SK-N-SH (cell line): ENCODE results near the gene APOL2. TPM values are rescaled to one million over a fixed set of nuclear protein-coding genes. Genes with fewer than 3 reads are reported as not detected.
A peak's percentile ranks its signal among the peaks of the same experiment; 100 is the strongest.

Experiments used
- CTCF ChIA-PET: fragments of 300-600, 350-600 bp; formaldehyde crosslinking; extraction: SDS; loops from one replicate; lab custom pipeline; 2021; lab: Yijun Ruan, JAX
- POLR2A ChIA-PET: fragments of 350-600 bp; sonication (Branson Sonifier 250); formaldehyde crosslinking; extraction: SDS; loops from one replicate; lab custom pipeline; 2020; ENCODE audit warnings: antibody characterized with exemption, inconsistent platforms; lab: Yijun Ruan, JAX
- DNase-seq: peaks from one replicate; pipeline ENCODE4 v3.0.0; 2012
- H2AFZ ChIP-seq: fragments of 200-600 bp; sonication (generic); 2 replicates; pipeline ENCODE4 v1.8.1; 2016; ENCODE audit warnings: antibody characterized with exemption, mild to moderate bottlenecking, low read depth
- H3F3A ChIP-seq: fragments of 200-600 bp; sonication (generic); replicated peaks from 2 replicates; pipeline ENCODE3; 2016; ENCODE audit warnings: antibody characterized with exemption, mild to moderate bottlenecking; ENCODE audit not compliant: insufficient read depth
- H3K27ac ChIP-seq, 2 experiments: fragments of 200-500 bp in 1 of 2; fragments of 200-600 bp in 1 of 2; sonication (Bioruptor generic) in 1 of 2; sonication (generic), shearing (Covaris generic) in 1 of 2; 2 replicates each; pipeline versions ENCODE4 v1.5.1 to v1.6.1; 2014 to 2016; ENCODE audit warnings: low read depth in 2 of 2, inconsistent platforms in 1 of 2, low read length in 1 of 2, mild to moderate bottlenecking in 1 of 2, mixed read lengths in 1 of 2
- H3K27me3 ChIP-seq: fragments of 200-600 bp; sonication (generic), shearing (Covaris generic); 2 replicates; pipeline ENCODE4 v1.6.1; 2016; ENCODE audit warnings: mixed run types; ENCODE audit not compliant: insufficient read depth
- H3K36me3 ChIP-seq, 2 experiments: fragments of 200-500 bp in 1 of 2; fragments of 200-600 bp in 1 of 2; sonication (Bioruptor generic) in 1 of 2; sonication (generic) in 1 of 2; replicated peaks in 1 of 2; 2 replicates each; pipeline versions ENCODE3 to v1.5.1; 2014 to 2016; ENCODE audit warnings: low read length in 1 of 2, mild to moderate bottlenecking in 1 of 2; ENCODE audit not compliant: insufficient read depth in 2 of 2, control insufficient read depth in 1 of 2
- H3K4me1 ChIP-seq, 2 experiments: fragments of 200-500 bp in 1 of 2; fragments of 200-600 bp in 1 of 2; sonication (Bioruptor generic) in 1 of 2; sonication (generic), shearing (Covaris generic) in 1 of 2; 2 replicates each; pipeline versions ENCODE4 v1.5.1 to v1.6.1; 2014 to 2016; ENCODE audit warnings: low read depth in 1 of 2, low read length in 1 of 2, mixed run types in 1 of 2; ENCODE audit not compliant: insufficient read depth in 2 of 2, control insufficient read depth in 1 of 2
- H3K4me2 ChIP-seq: fragments of 200-600 bp; sonication (generic), shearing (Covaris generic); 2 replicates; pipeline ENCODE4 v1.6.1; 2017; ENCODE audit warnings: mixed run types
- H3K4me3 ChIP-seq, 2 experiments: fragments of 200-500 bp in 1 of 2; fragments of 200-600 bp in 1 of 2; sonication (Bioruptor generic) in 1 of 2; sonication (generic), shearing (Covaris generic) in 1 of 2; 2 replicates each; pipeline versions ENCODE4 v1.5.1 to v1.8.1; 2014 to 2016; ENCODE audit warnings: low read depth in 2 of 2, inconsistent platforms in 1 of 2, low read length in 1 of 2, mild to moderate bottlenecking in 1 of 2, mixed read lengths in 1 of 2, moderate library complexity in 1 of 2
- H3K79me2 ChIP-seq: fragments of 200-600 bp; sonication (generic); 2 replicates; pipeline ENCODE4 v1.8.1; 2017; ENCODE audit warnings: mild to moderate bottlenecking; ENCODE audit not compliant: insufficient read depth
- H3K9ac ChIP-seq: fragments of 200-600 bp; sonication (generic); 2 replicates; pipeline ENCODE4 v1.6.1; 2017; ENCODE audit warnings: mixed run types
- H3K9me2 ChIP-seq: fragments of 200-600 bp; sonication (generic); 2 replicates; pipeline ENCODE4 v1.6.1; 2017; ENCODE audit warnings: mixed run types
- H3K9me3 ChIP-seq: fragments of 200-600 bp; sonication (generic); 2 replicates; pipeline ENCODE4 v1.6.1; 2017; ENCODE audit warnings: mixed run types, mild to moderate bottlenecking, moderate library complexity
- H4K20me1 ChIP-seq: fragments of 200-600 bp; sonication (generic); 2 replicates; pipeline ENCODE4 v1.6.1; 2017; ENCODE audit warnings: mild to moderate bottlenecking, mixed run types; ENCODE audit not compliant: insufficient read depth
- CTCF ChIP-seq: fragments of 200-600 bp; sonication (generic); IDR thresholded peaks from 2 replicates; pipeline ENCODE4 v1.6.1; 2017; ENCODE audit warnings: antibody characterized with exemption, mild to moderate bottlenecking, moderate library complexity
- EP300 ChIP-seq, 2 experiments: IDR thresholded peaks; 2 replicates each; pipeline versions ENCODE4 v1.4.0 to v1.6.1; 2012; ENCODE audit warnings: borderline replicate concordance in 1 of 2, low read depth in 1 of 2, low read length in 1 of 2
- IRF3 ChIP-seq: fragments of 150-350 bp; IDR thresholded peaks from 2 replicates; pipeline ENCODE4 v1.6.1; 2016; ENCODE audit warnings: mild to moderate bottlenecking, low read depth, low read length
- MXI1 ChIP-seq: IDR thresholded peaks from 2 replicates; pipeline ENCODE4 v1.6.1; 2012; ENCODE audit warnings: mild to moderate bottlenecking, low read depth, low read length, improper control_type of control experiment
- PBX3 ChIP-seq: IDR thresholded peaks from 2 replicates; pipeline ENCODE4; 2012
- POLR2AphosphoS5 ChIP-seq: IDR thresholded peaks from 2 replicates; pipeline ENCODE4 v1.6.1; 2012; ENCODE audit warnings: low read depth, low read length
- RAD21 ChIP-seq: IDR thresholded peaks from 2 replicates; pipeline ENCODE4 v1.6.1; 2012; ENCODE audit warnings: mild to moderate bottlenecking, low read length
- REST ChIP-seq: IDR thresholded peaks from 2 replicates; pipeline ENCODE4 v1.6.1; 2012; ENCODE audit warnings: mild to moderate bottlenecking, low read depth, low read length, moderate library complexity
- TAF1 ChIP-seq: IDR thresholded peaks from 2 replicates; pipeline ENCODE4 v1.6.1; 2012; ENCODE audit warnings: low read depth, mild to moderate bottlenecking, low read length, moderate library complexity, borderline replicate concordance
- TCF12 ChIP-seq: IDR thresholded peaks from 2 replicates; pipeline ENCODE4 v1.4.0; 2012
- ZBTB33 ChIP-seq: IDR thresholded peaks from 2 replicates; pipeline ENCODE4 v1.4.0; 2012; ENCODE audit warnings: low read depth, borderline replicate concordance
- WGBS: methylation state at CpG from one replicate; pipeline ENCODE4 v1.1.6; 2017; ENCODE audit warnings: low lambda C conversion rate; 5-methylcytosine and 5-hydroxymethylcytosine counted together
- polyA plus RNA-seq, 3 experiments: library from polyadenylated mRNA; depleted of rRNA; stranded (reverse); fragments of >200 nt; gene quantifications; 2 replicates each; pipeline ENCODE4 v1.2.3, GENCODE V29; 2012

Gene APOL2
- polyA plus RNA-seq, 1 of the 3 experiments (the other 2 are of a cell fraction), result 8.3 TPM

- Histone ChIP-seq H4K20me1 (peaks cover 73% of the 10 kb centered on the region), H3K79me2 (peaks cover 32% of the 10 kb centered on the region; the same call in 1 of the 2 replicates), H3K27me3 (no peaks in the 10 kb centered on the region)
- POLR2A ChIA-PET, result no interaction called here
- TF ChIP-seq POLR2AphosphoS5 (peak; percentile 44; the same call in 1 of the 2 replicates), IRF3 (no peak)
- TF ChIP-seq, all 33 proteins: peak for 1
- Histone ChIP-seq H3K9ac (no peak overlapping the region), H3K9me3 (no peaks in the 10 kb centered on the region), H3K36me3 (peaks cover 67 to 83% of the 10 kb centered on the region in 2 experiments), H3K4me3 (no peak overlapping the region), H2AFZ (no peak overlapping the region), H3K27ac (no peak overlapping the region), H3K4me2 (no peak overlapping the region), H3K4me1 (no peaks in the 10 kb centered on the region; a peak in 1 of 4 replicates), H3K9me2 (no peaks in the 10 kb centered on the region), H3F3A (peaks cover 48% of the 10 kb centered on the region)
- 95% methylated on average over 29 of the region's 33 CpGs for WGBS
- no peak for DNase-seq
- CTCF ChIA-PET, result interaction anchor here (1.0 to 9.9 kb wide), 6 partner anchors 10 to 182 kb away, joined by 3 to 113 read pairs (median 6); no protein-coding TSS in a partner anchor
Observed at GRCh38 chr22:36288571-36289405, 49.5 kb upstream of the APOL2 start.

- no peak overlapping the region for H3K4me3 ChIP-seq
- H2AFZ ChIP-seq, result no peak overlapping the region
- H4K20me1 ChIP-seq, result peaks cover 74% of the 10 kb centered on the region
- peaks cover 56% of the 10 kb centered on the region for H3F3A ChIP-seq
- H3K36me3 ChIP-seq, result peaks cover 68 to 82% of the 10 kb centered on the region in 2 experiments
- CTCF ChIA-PET, result interaction anchor here (1.0 to 9.9 kb wide), 8 partner anchors 10 to 183 kb away, joined by 3 to 113 read pairs (median 7); no protein-coding TSS in a partner anchor
- H3K4me1 ChIP-seq, result no peaks in the 10 kb centered on the region; a peak in 1 of 4 replicates
- no peaks in the 10 kb centered on the region for H3K9me3 ChIP-seq
- no peaks in the 10 kb centered on the region for H3K27me3 ChIP-seq
- DNase-seq, result no peak
- no peak overlapping the region for H3K4me2 ChIP-seq
- H3K9me2 ChIP-seq, result no peaks in the 10 kb centered on the region
- POLR2A ChIA-PET, result no interaction called here
- no peak overlapping the region for H3K27ac ChIP-seq
- peaks cover 28% of the 10 kb centered on the region; the same call in 1 of the 2 replicates for H3K79me2 ChIP-seq
- no peak overlapping the region for H3K9ac ChIP-seq
- WGBS, result 91% methylated on average over 20 of the region's 20 CpGs
- TF ChIP-seq TAF1, result no peak
- no peak for TF ChIP-seq REST
- no peak for TF ChIP-seq IRF3
- no peak for TF ChIP-seq MXI1
- TF ChIP-seq ZBTB33, result no peak
- TF ChIP-seq PBX3, result no peak
- no peak for TF ChIP-seq RAD21
- no peak for TF ChIP-seq EP300 (IDR thresholded peaks at IDR 0.05; ENCODE audit: borderline replicate concordance in 1 of 2, low read depth in 1 of 2, low read length in 1 of 2)
- no peak for TF ChIP-seq TCF12
- TF ChIP-seq CTCF, result no peak
Observed at GRCh38 chr22:36287881-36288515, 48.7 kb upstream of the APOL2 start.
